HUES48 (cell line): Measurements from ENCODE around the gene PDIA2.
A peak's percentile ranks its signal among the peaks of the same experiment; 100 is the strongest.
"Not testable (repeated sequence)": the region's sequence is repeated elsewhere in the genome, so short reads cannot be mapped to it uniquely, and the experiment has no call there.

Experiments
- H3K27ac ChIP-seq: one replicate; pipeline ENCODE4 v1.7.0; 2013; ENCODE audit warnings: low read depth, low read length, inconsistent platforms
- H3K27me3 ChIP-seq: 2 replicates; pipeline ENCODE4 v1.6.1; 2013; ENCODE audit warnings: mild to moderate bottlenecking, low read length; ENCODE audit not compliant: control insufficient read depth, insufficient read depth
- H3K36me3 ChIP-seq: 2 replicates; pipeline ENCODE4 v1.6.1; 2013; ENCODE audit warnings: low read length; ENCODE audit not compliant: control insufficient read depth, insufficient read depth
- H3K4me1 ChIP-seq: 2 replicates; pipeline ENCODE4 v1.6.1; 2013; ENCODE audit warnings: mild to moderate bottlenecking, low read length; ENCODE audit not compliant: control insufficient read depth, insufficient read depth
- H3K4me3 ChIP-seq: 2 replicates; pipeline ENCODE4 v1.5.1; 2013; ENCODE audit warnings: mild to moderate bottlenecking, low read depth, low read length
- H3K9ac ChIP-seq: 2 replicates; pipeline ENCODE4 v1.6.1; 2013; ENCODE audit warnings: mild to moderate bottlenecking, low read depth, low read length, moderate library complexity
- H3K9me3 ChIP-seq: 2 replicates; pipeline ENCODE4 v1.6.1; 2013; ENCODE audit warnings: low read length; ENCODE audit not compliant: control insufficient read depth, insufficient read depth

The PDIA2 gene

GRCh38 chr16:324201-324450, 41.2 kb downstream of the PDIA2 start:
- no peaks in the 10 kb centered on the region for H3K9me3 ChIP-seq
- no peak overlapping the region for H3K4me3 ChIP-seq
- H3K27ac ChIP-seq, result no peak overlapping the region
- H3K27me3 ChIP-seq, result no peaks in the 10 kb centered on the region
- H3K4me1 ChIP-seq, result peaks cover 18% of the 10 kb centered on the region; the same call in 1 of the 2 replicates
- no peaks in the 10 kb centered on the region for H3K36me3 ChIP-seq
- H3K9ac ChIP-seq, result no peak overlapping the region

DNA sequence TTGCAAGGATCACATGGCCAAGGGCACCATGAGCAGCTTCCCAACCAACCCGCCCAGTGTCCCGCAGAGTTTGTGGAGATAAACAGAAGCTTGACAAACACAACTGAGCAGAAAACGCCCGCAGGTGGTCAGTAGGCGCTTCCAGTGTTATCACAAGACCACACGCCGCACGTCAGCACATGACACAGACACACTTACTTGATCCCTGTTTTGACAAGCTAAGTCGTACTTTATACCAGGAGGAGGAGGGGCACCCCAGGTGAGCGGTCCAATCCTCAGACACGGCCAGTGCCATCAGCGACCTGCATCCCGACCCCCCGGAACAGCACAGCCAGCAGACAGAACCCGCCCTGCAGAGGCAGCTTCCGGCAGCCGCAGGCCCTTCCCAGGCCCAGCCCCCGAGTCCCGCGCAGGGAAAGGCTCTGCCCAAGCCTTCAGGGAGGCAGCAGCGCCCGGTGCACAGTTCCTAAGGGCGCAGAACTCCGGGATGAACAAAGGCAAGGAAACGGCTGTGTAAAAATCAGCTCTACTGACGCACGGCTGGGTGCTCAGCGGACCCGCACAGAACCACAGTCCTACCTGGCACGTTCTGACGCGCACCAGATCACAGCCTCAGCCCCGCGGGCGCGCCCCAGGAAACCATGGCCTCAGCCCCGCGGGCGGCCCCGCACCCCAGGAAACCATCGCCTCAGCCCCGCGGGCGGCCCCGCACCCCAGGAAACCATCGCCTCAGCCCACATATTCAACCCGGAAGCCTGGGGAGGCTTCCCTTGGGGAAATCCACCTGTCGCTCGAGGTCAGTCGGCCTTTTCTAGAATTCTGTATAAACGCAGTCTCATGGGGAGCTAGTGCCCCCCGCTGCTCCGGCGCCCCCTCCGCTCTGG, 41.7 kb downstream of the PDIA2 start:
- Histone ChIP-seq H3K27me3 (no peaks in the 10 kb centered on the region), H3K4me3 (no peak overlapping the region), H3K9ac (0 out of 2 replicates have a peak overlapping the region, but pooled peaks have one; percentile 30), H3K4me1 (peaks cover 15% of the 10 kb centered on the region; the same call in 1 of the 2 replicates), H3K36me3 (no peaks in the 10 kb centered on the region), H3K27ac (no peak overlapping the region), H3K9me3 (no peaks in the 10 kb centered on the region)

- Histone ChIP-seq H3K4me3 (no peak overlapping the region), H3K27ac (no peak overlapping the region), H3K9me3 (no peaks in the 10 kb centered on the region), H3K4me1 (peaks cover 15% of the 10 kb centered on the region; the same call in 1 of the 2 replicates), H3K27me3 (no peaks in the 10 kb centered on the region), H3K9ac (no peak overlapping the region; the same call in 1 of the 2 replicates), H3K36me3 (no peaks in the 10 kb centered on the region)
Observed at GRCh38 chr16:325375-326145, 42.6 kb downstream of the PDIA2 start.

- Histone ChIP-seq H3K9ac (no peak overlapping the region), H3K4me1 (0 out of 2 replicates have a peak, but pooled peaks cover 5% of the 10 kb centered on the region), H3K27me3 (no peaks in the 10 kb centered on the region), H3K9me3 (no peaks in the 10 kb centered on the region), H3K36me3 (no peaks in the 10 kb centered on the region), H3K27ac (no peak overlapping the region), H3K4me3 (no peak overlapping the region)
Observed at GRCh38 chr16:330741-331140, 47.8 kb downstream of the PDIA2 start.

- H3K36me3 ChIP-seq, H3K4me3 ChIP-seq, H3K27ac ChIP-seq, H3K27me3 ChIP-seq, H3K9me3 ChIP-seq, H3K4me1 ChIP-seq, H3K9ac ChIP-seq: not testable (repeated sequence)
Observed at GRCh38 chr16:331181-331814, 48.3 kb downstream of the PDIA2 start.

- Histone ChIP-seq H3K36me3 (no peaks in the 10 kb centered on the region), H3K9ac (no peak overlapping the region), H3K4me3 (no peak overlapping the region), H3K27ac (no peak overlapping the region), H3K27me3 (no peaks in the 10 kb centered on the region), H3K9me3 (no peaks in the 10 kb centered on the region), H3K4me1 (0 out of 2 replicates have a peak, but pooled peaks cover 4% of the 10 kb centered on the region)
Observed at GRCh38 chr16:333406-334094, 50.6 kb downstream of the PDIA2 start.

DNA sequence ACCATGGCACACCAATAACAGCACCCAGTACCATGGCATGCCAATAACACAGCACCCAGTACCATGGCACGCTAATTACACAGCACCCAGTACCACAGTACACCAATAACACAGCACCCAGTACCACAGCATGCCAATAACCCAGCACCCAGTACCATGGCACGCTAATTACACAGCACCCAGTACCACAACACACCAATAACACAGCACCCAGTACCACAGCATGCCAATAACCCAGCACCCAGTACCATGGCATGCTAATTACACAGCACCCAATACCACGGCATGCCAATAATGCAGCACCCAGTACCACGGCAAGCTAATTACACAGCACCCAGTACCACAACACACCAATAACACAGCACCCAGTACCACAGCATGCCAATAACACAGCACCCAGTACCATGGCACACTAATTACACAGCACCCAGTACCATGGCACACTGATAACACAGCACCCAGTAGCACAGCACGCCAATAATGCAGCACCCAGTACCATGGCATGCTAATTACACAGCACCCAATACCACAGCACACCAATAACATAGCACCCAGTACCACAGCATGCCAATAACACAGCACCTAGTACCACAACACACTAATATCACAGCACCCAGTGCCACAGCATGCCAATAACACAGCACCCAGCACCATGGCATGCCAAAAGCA, 51.3 kb downstream of the PDIA2 start:
- not testable (repeated sequence) for H3K27me3 ChIP-seq, H3K36me3 ChIP-seq, H3K4me1 ChIP-seq, H3K9me3 ChIP-seq, H3K4me3 ChIP-seq, H3K27ac ChIP-seq, H3K9ac ChIP-seq

- H3K36me3 ChIP-seq, H3K27me3 ChIP-seq, H3K9ac ChIP-seq, H3K4me3 ChIP-seq, H3K9me3 ChIP-seq, H3K4me1 ChIP-seq, H3K27ac ChIP-seq: not testable (repeated sequence)
Observed at GRCh38 chr16:334861-335632, 52.1 kb downstream of the PDIA2 start.

- Histone ChIP-seq H3K9me3 (no peaks in the 10 kb centered on the region), H3K36me3 (no peaks in the 10 kb centered on the region), H3K27ac (no peak overlapping the region), H3K4me3 (no peak overlapping the region), H3K9ac (no peak overlapping the region), H3K27me3 (no peaks in the 10 kb centered on the region), H3K4me1 (0 out of 2 replicates have a peak, but pooled peaks cover 4% of the 10 kb centered on the region)
Observed at GRCh38 chr16:336269-336668, 53.3 kb downstream of the PDIA2 start.
